MG63 (cell line): ENCODE results near the gene TSPAN14. TPM values are rescaled to one million over a fixed set of nuclear protein-coding genes. Genes with fewer than 3 reads are reported as not detected.

Experiments used
- DNase-seq: peaks from one replicate; pipeline ENCODE4 v3.0.0-alpha.2; 2020
- H3K27me3 ChIP-seq: fragments of 250-450 bp; sonication (Bioruptor Pico); 2 replicates; pipeline ENCODE4 v1.5.1; 2020; ENCODE audit warnings: mild to moderate bottlenecking, moderate library complexity
- H3K36me3 ChIP-seq: fragments of 250-450 bp; sonication (Bioruptor Pico); 2 replicates; pipeline ENCODE4 v1.5.1; 2020; ENCODE audit warnings: mild to moderate bottlenecking, moderate library complexity
- H3K4me3 ChIP-seq: fragments of 250-450 bp; sonication (Bioruptor Pico); 2 replicates; pipeline ENCODE4 v1.5.1; 2020; ENCODE audit warnings: mild to moderate bottlenecking, moderate library complexity
- H3K9me3 ChIP-seq: fragments of 250-450 bp; sonication (Bioruptor Pico); 2 replicates; pipeline ENCODE4 v1.5.1; 2020; ENCODE audit warnings: mild to moderate bottlenecking, moderate library complexity
- total RNA-seq: library from RNA; depleted of rRNA; stranded (reverse); fragments of >200 nt; shearing (Covaris generic); gene quantifications from 2 replicates; pipeline ENCODE4 v1.2.3, GENCODE V29; 2014; ENCODE audit warnings: low replicate concordance

The TSPAN14 gene
- total RNA-seq, 1 experiment from 2014 or later = 10.0 TPM

- no peaks in the 10 kb centered on the region for H3K27me3 ChIP-seq
- H3K36me3 ChIP-seq = no peaks in the 10 kb centered on the region; the same call in none of the 2 replicates
- H3K9me3 ChIP-seq = no peaks in the 10 kb centered on the region
- no peak for DNase-seq
- H3K4me3 ChIP-seq = no peak overlapping the region
These were observed 47.9 kb downstream of the TSPAN14 start for GRCh38 chr10:80501913-80502521.

- H3K4me3 ChIP-seq = no peak overlapping the region
- DNase-seq = no peak
- H3K9me3 ChIP-seq = no peaks in the 10 kb centered on the region
- H3K27me3 ChIP-seq = no peaks in the 10 kb centered on the region
- H3K36me3 ChIP-seq = no peaks in the 10 kb centered on the region; the same call in none of the 2 replicates
These were observed 48.8 kb downstream of the TSPAN14 start for GRCh38 chr10:80502621-80503583.

GRCh38 chr10:80503584-80504157, 49.6 kb downstream of the TSPAN14 start:
- Histone ChIP-seq H3K4me3 (no peak overlapping the region), H3K36me3 (no peaks in the 10 kb centered on the region; the same call in none of the 2 replicates), H3K27me3 (no peaks in the 10 kb centered on the region), H3K9me3 (no peaks in the 10 kb centered on the region)
- no peak for DNase-seq

DNA sequence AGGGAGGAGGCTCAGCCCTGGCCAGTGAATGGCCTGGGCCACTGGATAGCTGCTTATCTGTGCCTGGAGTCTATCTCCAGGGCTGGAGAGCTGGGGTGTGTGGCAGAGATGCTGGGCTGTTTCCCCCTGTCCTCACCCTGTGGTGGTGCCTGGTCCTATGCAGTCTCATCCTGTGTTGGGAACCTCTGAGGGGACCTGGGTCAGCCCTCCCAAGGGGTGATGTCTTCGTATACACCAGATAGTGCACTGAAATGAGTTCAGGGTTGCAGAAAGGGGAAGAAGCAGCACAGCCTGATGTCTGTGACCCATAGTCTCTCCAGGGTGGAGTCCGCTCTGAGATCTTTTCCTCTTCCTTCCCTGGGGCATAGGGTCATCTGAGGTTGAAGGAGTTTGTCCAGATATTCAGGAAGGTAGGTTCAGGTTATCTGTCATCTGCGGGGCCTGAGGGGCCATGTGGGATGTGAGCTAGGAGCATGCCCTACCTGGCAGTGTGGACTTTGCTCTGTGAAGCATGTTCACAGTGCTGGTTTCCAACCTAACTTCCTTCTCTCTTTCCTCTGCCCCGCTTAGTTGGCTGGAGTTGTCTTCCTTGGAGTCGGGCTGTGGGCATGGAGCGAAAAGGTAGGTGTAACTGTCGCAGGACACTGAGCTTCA, 50.2 kb downstream of the TSPAN14 start:
- DNase-seq = no peak
- H3K36me3 ChIP-seq = no peaks in the 10 kb centered on the region; the same call in none of the 2 replicates
- no peaks in the 10 kb centered on the region for H3K9me3 ChIP-seq
- no peak overlapping the region for H3K4me3 ChIP-seq
- no peaks in the 10 kb centered on the region for H3K27me3 ChIP-seq

DNA sequence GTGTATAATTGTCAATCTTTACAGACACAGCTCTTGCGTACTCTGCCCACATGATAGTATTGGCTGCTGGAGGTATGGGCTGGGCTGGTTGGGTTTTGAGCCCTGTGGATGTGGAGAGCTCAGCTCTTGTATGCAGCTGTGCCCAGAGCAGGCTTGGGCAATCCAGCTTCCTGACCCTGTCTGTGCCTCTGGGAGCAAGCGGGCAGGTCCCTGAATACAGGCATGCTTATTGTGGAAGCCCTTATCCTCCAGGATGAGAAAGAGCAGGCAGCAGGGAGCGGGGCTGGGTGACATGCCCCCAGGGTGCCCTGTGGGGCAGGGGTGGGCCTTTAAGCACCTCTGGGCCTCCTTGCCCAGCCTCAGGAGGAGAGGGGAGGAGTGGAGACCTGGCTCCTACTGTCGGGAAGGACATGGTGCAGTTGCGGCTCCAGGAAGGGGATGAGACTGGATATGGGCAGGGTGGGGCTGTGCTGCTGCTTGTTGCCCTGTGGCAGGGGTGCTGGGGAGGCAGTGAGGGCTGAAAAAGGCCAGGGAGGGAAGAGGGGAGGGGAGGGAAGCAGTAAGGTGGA, 50.9 kb downstream of the TSPAN14 start:
- DNase-seq = no peak
- no peaks in the 10 kb centered on the region; the same call in none of the 2 replicates for H3K36me3 ChIP-seq
- no peak overlapping the region for H3K4me3 ChIP-seq
- H3K9me3 ChIP-seq = no peaks in the 10 kb centered on the region
- no peaks in the 10 kb centered on the region for H3K27me3 ChIP-seq

GRCh38 chr10:80506189-80506575, 52.1 kb downstream of the TSPAN14 start:
- Histone ChIP-seq H3K9me3 (no peaks in the 10 kb centered on the region), H3K4me3 (no peak overlapping the region), H3K36me3 (no peaks in the 10 kb centered on the region; the same call in 1 of the 2 replicates), H3K27me3 (no peaks in the 10 kb centered on the region)
- no peak for DNase-seq

DNA sequence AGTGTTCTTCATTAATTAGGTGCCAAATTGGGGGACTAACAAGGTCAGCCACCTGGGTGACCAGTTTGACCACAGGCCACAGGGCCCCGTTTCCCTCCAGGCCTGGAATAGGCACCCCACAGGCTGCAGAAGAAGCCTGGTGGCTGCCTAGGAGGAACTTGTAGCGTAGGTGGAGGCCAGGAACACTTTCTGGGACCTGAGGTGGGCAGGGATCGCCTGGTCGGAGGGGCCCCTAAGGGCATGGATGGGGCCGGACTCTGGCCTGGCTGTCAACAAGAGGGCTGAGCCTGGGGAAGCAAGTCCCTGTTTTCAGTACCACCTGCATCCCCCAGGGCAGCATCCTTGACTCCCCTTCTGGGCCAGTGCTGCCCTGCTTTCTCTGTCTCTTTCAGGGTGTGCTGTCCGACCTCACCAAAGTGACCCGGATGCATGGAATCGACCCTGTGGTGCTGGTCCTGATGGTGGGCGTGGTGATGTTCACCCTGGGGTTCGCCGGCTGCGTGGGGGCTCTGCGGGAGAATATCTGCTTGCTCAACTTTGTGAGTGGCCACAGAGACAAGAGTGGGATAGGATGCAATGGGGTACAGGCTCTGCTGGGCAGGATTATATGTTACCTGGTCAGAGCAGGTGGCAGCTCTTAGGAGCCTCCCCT, 52.9 kb downstream of the TSPAN14 start:
- Histone ChIP-seq H3K9me3 (no peaks in the 10 kb centered on the region), H3K27me3 (no peaks in the 10 kb centered on the region), H3K36me3 (no peaks in the 10 kb centered on the region; the same call in 1 of the 2 replicates), H3K4me3 (no peak overlapping the region)
- DNase-seq = no peak

GRCh38 chr10:80509108-80509402, 54.9 kb downstream of the TSPAN14 start:
- Histone ChIP-seq H3K36me3 (peaks cover 2% of the 10 kb centered on the region), H3K4me3 (no peak overlapping the region), H3K27me3 (no peaks in the 10 kb centered on the region), H3K9me3 (no peaks in the 10 kb centered on the region)
- DNase-seq = no peak

DNA sequence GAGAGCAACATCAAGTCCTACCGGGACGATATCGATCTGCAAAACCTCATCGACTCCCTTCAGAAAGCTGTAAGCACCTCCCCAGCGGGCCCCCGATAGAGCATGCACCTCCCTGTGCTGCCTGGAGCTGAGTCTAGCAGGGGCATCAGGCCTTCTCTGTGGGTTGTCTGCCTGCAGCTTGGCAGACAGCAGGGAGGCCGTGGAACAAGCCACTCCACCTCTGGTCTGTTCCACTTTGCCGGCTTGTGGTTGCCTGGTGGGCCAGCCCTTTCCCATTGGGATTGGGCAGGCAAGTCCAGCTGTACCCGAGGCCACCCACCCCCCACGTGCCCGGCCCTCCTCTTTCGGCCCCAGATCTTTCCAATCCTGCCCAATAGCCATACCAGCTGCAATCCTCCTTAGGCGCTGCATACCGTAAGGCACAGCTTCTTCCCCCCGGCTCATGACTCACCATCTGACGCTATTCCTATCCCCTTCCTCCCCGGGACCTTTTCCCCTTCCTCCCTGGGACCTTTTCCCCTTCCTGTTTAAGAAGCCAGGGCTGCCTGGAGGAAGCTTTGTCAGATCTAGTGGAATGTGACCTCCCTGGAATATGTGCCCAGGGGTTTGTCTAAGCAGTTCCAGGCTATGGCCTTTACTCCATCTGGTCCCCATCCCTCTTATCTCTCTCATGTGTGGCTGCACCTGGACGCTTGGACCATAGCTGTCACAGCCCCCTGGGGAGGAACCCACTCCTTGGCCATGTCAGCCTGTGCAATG, 55.5 kb downstream of the TSPAN14 start:
- Histone ChIP-seq H3K36me3 (peaks cover 2% of the 10 kb centered on the region), H3K27me3 (no peaks in the 10 kb centered on the region), H3K4me3 (no peak overlapping the region), H3K9me3 (no peaks in the 10 kb centered on the region)
- no peak for DNase-seq

DNA sequence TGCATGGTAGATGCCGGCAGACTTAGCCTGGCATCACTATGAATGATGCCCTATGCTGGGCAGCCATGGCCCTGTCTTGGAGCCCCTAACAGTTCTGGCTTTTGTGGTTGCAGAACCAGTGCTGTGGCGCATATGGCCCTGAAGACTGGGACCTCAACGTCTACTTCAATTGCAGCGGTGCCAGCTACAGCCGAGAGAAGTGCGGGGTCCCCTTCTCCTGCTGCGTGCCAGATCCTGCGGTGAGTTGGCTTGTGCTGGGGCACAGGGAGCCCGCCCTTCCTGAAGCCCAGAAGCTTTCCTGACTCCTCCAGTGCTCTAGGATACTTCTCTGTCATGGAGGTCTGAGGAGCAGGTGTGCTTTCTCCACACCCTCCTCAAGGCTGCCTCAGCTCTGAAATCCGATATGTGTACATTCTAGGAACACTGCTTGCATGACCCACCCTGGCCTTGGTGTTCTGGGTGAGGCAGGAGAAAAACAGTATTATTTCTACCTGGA, 58.0 kb downstream of the TSPAN14 start:
- Histone ChIP-seq H3K4me3 (no peak overlapping the region), H3K9me3 (no peaks in the 10 kb centered on the region), H3K36me3 (peaks cover 2% of the 10 kb centered on the region), H3K27me3 (no peaks in the 10 kb centered on the region)
- DNase-seq = no peak

DNA sequence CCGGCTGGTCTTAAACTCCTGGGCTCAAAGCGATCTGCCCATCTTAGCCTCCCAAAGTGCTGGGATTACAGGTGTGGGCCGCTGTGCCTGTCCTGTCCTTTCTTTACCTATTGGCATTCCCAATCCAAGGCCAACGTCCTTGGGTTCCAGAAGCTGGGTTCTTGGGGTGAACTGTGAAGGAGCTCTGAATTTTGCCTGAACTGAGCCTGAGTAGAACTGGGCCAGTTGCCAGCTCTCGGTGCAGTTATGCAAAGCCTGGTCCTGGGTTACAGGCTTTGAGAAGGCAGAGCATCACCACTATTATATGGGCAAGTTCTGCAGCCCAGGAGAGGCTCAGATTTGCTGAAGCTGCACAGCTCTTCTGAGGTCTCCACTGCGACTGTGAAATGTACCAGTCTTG, 59.0 kb downstream of the TSPAN14 start:
- Histone ChIP-seq H3K4me3 (no peak overlapping the region), H3K9me3 (no peaks in the 10 kb centered on the region), H3K27me3 (no peaks in the 10 kb centered on the region), H3K36me3 (peaks cover 2% of the 10 kb centered on the region)
- no peak for DNase-seq

DNA sequence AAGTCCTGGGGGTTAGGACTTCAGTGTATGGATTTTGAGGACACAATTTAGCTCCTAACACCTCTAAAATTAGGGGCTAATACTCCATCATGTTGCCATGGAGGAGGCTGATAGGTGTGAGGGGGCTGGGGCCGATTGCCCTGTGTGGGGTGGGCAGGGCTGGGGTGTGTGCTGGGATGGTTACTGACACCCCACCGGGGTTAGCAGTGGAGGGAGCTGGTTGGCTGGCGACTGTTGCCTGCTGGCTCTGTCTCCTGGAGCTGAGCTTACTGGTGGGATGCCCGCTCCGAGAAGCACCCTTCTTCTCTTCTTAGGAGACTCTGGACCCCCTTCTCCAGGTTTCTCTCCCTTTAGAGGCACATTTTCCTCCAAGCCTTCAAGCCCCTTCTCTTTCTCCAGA, 61.4 kb downstream of the TSPAN14 start:
- H3K9me3 ChIP-seq = no peaks in the 10 kb centered on the region
- no peak overlapping the region for H3K4me3 ChIP-seq
- H3K27me3 ChIP-seq = no peaks in the 10 kb centered on the region
- peaks cover 2% of the 10 kb centered on the region for H3K36me3 ChIP-seq
- DNase-seq = no peak

DNA sequence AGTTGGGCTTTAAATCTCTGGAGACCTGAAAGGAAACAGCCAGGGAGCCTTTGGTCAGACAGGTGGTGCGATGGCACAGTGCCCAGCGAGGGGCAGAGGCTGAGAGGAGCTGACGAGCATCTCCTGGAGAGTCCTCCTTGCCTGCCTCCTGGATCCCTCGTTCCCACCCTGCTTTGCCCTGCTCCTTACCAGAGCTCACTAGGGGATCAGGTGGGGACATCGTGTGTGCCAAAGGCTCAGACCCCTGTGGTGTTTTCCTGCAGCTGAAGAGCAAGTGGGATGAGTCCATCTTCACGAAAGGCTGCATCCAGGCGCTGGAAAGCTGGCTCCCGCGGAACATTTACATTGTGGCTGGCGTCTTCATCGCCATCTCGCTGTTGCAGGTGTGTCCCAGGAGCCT, 61.8 kb downstream of the TSPAN14 start:
- no peak overlapping the region for H3K4me3 ChIP-seq
- no peak for DNase-seq
- no peaks in the 10 kb centered on the region for H3K9me3 ChIP-seq
- peaks cover 2% of the 10 kb centered on the region for H3K36me3 ChIP-seq
- H3K27me3 ChIP-seq = no peaks in the 10 kb centered on the region

GRCh38 chr10:80516506-80517075, 62.5 kb downstream of the TSPAN14 start:
- H3K36me3 ChIP-seq = peaks cover 2% of the 10 kb centered on the region
- no peak for DNase-seq
- no peaks in the 10 kb centered on the region for H3K27me3 ChIP-seq

GRCh38 chr10:80517416-80518142, 63.5 kb downstream of the TSPAN14 start:
- Histone ChIP-seq H3K9me3 (no peaks in the 10 kb centered on the region), H3K36me3 (peaks cover 2% of the 10 kb centered on the region), H3K27me3 (no peaks in the 10 kb centered on the region), H3K4me3 (no peak overlapping the region)
- DNase-seq = no peak

More at GRCh38 chr10:80516506-80517075, 62.5 kb downstream of the TSPAN14 start:
- H3K4me3 ChIP-seq = no peak overlapping the region
- H3K9me3 ChIP-seq = no peaks in the 10 kb centered on the region
